ENCODE results near the gene ELOB. TPM values are rescaled to one million over a fixed set of nuclear protein-coding genes. Genes with fewer than 3 reads are reported as not detected.

ELOB gene
- total RNA-seq, 1 donor = 195 TPM

DNA sequence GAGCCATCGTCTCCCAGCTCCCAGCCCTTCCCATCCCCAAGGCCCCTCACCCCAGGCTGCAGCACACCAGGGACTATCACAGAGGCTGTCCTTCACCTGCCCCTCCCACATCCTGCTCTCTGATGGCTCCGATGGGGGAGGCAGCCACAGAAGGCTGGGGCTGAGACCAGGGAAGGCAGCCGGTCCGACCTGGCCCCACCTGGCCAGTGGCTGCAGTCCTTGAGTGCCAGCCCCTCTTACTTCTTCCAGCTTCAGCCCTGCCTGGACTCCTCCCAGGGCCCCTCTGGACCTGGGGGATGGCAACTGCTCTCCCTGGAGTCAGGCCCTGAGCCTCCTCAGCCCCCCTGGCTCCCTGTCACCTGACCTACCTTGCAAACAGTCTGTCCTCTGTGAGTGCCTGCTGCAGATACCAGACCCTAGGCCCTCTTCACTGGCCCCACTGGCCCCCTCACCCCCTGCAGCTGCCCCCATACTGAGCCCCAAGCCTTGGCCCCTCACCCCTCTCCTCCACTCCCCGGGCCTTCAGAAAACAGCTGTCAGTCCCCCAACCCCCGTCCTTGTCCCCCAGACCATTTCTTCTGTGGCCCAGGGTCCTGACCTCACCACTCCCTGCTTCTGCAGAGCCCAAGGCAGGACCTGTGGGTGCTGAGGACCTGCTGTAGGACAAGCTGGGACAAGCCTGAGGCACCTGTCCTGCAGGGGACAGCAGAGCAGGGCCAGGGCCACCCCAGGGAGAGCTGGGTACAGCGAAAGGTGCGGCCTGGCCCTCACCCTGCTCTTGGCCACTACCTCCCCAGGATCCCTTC, 37.3 kb downstream of the ELOB start:
- Histone ChIP-seq H4K20me1 (ENCODE audit: insufficient read depth, low read length) (no peaks in the 10 kb centered on the region), H3K79me2 (ENCODE audit: insufficient read depth, low read length) (no peaks in the 10 kb centered on the region), H3K27me3 (ENCODE audit: insufficient read depth, low read length) (peaks cover 10% of the 10 kb centered on the region), H3K27ac (ENCODE audit: low read depth, low read length) (no peak overlapping the region), H2AFZ (ENCODE audit: low read length) (no peak overlapping the region), H3K4me1 (ENCODE audit: insufficient read depth, low read length) (no peaks in the 10 kb centered on the region), H3K4me2 (ENCODE audit: insufficient read depth, low read length) (no peak overlapping the region), H3K4me3 (ENCODE audit: insufficient read depth, low read length) (no peak overlapping the region), H3K36me3 (ENCODE audit: insufficient read depth, low read length) (no peaks in the 10 kb centered on the region), H3K9me3 (ENCODE audit: low read depth, low read length) (no peaks in the 10 kb centered on the region)
- TF ChIP-seq, protein P1, sequence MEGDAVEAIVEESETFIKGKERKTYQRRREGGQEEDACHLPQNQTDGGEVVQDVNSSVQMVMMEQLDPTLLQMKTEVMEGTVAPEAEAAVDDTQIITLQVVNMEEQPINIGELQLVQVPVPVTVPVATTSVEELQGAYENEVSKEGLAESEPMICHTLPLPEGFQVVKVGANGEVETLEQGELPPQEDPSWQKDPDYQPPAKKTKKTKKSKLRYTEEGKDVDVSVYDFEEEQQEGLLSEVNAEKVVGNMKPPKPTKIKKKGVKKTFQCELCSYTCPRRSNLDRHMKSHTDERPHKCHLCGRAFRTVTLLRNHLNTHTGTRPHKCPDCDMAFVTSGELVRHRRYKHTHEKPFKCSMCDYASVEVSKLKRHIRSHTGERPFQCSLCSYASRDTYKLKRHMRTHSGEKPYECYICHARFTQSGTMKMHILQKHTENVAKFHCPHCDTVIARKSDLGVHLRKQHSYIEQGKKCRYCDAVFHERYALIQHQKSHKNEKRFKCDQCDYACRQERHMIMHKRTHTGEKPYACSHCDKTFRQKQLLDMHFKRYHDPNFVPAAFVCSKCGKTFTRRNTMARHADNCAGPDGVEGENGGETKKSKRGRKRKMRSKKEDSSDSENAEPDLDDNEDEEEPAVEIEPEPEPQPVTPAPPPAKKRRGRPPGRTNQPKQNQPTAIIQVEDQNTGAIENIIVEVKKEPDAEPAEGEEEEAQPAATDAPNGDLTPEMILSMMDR (IDR thresholded peaks at IDR 0.05; ENCODE audit: extremely low read depth, low read depth, low read length) = no peak
- DNase-seq (ENCODE audit: insufficient read length, low spot score, missing footprints) = peak; percentile 62

DNA sequence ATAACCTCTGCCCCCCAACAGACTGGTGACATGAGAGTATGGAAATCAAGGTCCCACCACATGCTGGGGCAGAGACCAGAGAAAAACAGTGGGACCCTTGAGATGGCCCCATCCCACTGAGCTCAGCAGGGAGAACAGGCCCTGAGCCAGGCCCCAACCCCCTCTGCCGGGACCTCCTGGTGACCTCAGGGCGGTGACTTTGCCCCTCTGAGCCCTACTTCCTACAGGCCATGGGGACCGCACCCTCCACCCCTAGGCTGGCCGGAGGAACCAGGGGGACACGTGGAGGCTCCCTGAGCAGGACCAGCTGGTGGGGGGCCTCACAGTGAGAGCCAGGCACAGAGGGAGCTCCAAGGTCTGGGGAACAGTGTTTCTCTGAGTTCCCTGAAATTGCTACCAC, 38.5 kb downstream of the ELOB start:
- no peak overlapping the region for H3K27ac ChIP-seq (ENCODE audit: low read depth, low read length)
- no peaks in the 10 kb centered on the region for H4K20me1 ChIP-seq (ENCODE audit: insufficient read depth, low read length)
- TF ChIP-seq, protein P1 (IDR thresholded peaks at IDR 0.05; ENCODE audit: extremely low read depth, low read depth, low read length) = no peak
- H3K4me1 ChIP-seq (ENCODE audit: insufficient read depth, low read length) = no peaks in the 10 kb centered on the region
- DNase-seq (ENCODE audit: insufficient read length, low spot score, missing footprints) = no peak
- peaks cover 10% of the 10 kb centered on the region for H3K27me3 ChIP-seq (ENCODE audit: insufficient read depth, low read length)
- no peak overlapping the region for H3K4me3 ChIP-seq (ENCODE audit: insufficient read depth, low read length)
- no peak overlapping the region for H2AFZ ChIP-seq (ENCODE audit: low read length)
- H3K79me2 ChIP-seq (ENCODE audit: insufficient read depth, low read length) = no peaks in the 10 kb centered on the region
- H3K9me3 ChIP-seq (ENCODE audit: low read depth, low read length) = no peaks in the 10 kb centered on the region
- H3K36me3 ChIP-seq (ENCODE audit: insufficient read depth, low read length) = no peaks in the 10 kb centered on the region
- H3K4me2 ChIP-seq (ENCODE audit: insufficient read depth, low read length) = no peak overlapping the region

DNA sequence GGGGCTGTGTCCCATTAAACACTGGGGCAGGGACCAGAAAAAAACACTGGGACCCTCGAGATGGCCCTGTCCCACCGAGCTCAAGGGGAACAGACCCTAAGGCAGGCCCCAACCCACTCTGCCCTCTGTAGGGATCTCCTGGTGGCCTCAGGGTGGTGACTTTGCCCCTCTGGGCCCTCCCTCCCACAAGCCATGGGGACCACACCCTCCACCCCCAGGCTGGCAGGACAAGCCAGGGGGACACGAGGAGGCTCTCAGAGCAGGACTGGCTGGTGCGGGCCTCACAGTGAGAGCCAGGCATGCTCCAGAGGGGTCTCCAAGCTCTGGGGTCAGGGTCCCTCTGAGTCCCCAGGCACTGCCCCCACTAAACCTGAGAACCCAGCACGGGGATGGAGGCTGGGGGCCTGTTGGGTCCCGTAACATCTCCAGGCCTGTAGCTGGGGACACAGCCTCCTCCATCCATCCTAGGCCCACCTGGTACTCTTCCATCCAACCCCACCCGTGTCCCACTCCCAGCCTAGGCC, 39.1 kb downstream of the ELOB start:
- no peak overlapping the region for H2AFZ ChIP-seq (ENCODE audit: low read length)
- TF ChIP-seq, protein P1 (IDR thresholded peaks at IDR 0.05; ENCODE audit: extremely low read depth, low read depth, low read length) = no peak
- DNase-seq (ENCODE audit: insufficient read length, low spot score, missing footprints) = peak; percentile 64
- no peaks in the 10 kb centered on the region for H3K4me1 ChIP-seq (ENCODE audit: insufficient read depth, low read length)
- no peak overlapping the region for H3K4me2 ChIP-seq (ENCODE audit: insufficient read depth, low read length)
- peaks cover 10% of the 10 kb centered on the region for H3K27me3 ChIP-seq (ENCODE audit: insufficient read depth, low read length)
- no peak overlapping the region for H3K4me3 ChIP-seq (ENCODE audit: insufficient read depth, low read length)
- H3K36me3 ChIP-seq (ENCODE audit: insufficient read depth, low read length) = no peaks in the 10 kb centered on the region
- H4K20me1 ChIP-seq (ENCODE audit: insufficient read depth, low read length) = no peaks in the 10 kb centered on the region
- no peaks in the 10 kb centered on the region for H3K79me2 ChIP-seq (ENCODE audit: insufficient read depth, low read length)
- no peaks in the 10 kb centered on the region for H3K9me3 ChIP-seq (ENCODE audit: low read depth, low read length)
- no peak overlapping the region for H3K27ac ChIP-seq (ENCODE audit: low read depth, low read length)

DNA sequence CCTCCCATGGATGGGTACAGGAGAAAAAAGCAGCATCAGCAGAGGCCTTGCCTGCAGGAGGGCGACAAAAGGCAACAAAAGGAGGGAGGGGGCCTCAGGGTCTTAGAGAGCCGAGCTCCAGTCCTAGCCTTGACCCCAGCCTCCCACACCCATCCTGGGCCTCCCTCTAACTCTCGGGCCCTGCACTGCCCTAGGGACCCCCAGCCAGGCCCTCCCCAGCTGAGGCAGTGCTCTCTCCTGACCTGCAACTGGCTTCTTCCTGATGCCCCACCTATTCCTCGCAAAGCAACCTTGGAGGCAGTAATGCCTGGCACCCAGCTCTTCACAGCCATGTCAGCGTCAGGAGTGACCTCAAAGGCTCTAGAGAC, 39.9 kb downstream of the ELOB start:
- Histone ChIP-seq H3K9me3 (ENCODE audit: low read depth, low read length) (no peaks in the 10 kb centered on the region), H3K4me1 (ENCODE audit: insufficient read depth, low read length) (no peaks in the 10 kb centered on the region), H2AFZ (ENCODE audit: low read length) (no peak overlapping the region), H3K27ac (ENCODE audit: low read depth, low read length) (no peak overlapping the region), H3K27me3 (ENCODE audit: insufficient read depth, low read length) (peaks cover 10% of the 10 kb centered on the region), H3K4me2 (ENCODE audit: insufficient read depth, low read length) (no peak overlapping the region), H3K79me2 (ENCODE audit: insufficient read depth, low read length) (no peaks in the 10 kb centered on the region), H4K20me1 (ENCODE audit: insufficient read depth, low read length) (no peaks in the 10 kb centered on the region), H3K4me3 (ENCODE audit: insufficient read depth, low read length) (no peak overlapping the region), H3K36me3 (ENCODE audit: insufficient read depth, low read length) (no peaks in the 10 kb centered on the region)
- peak; percentile 59 for DNase-seq (ENCODE audit: insufficient read length, low spot score, missing footprints)
- TF ChIP-seq, protein P1 (IDR thresholded peaks at IDR 0.05; ENCODE audit: extremely low read depth, low read depth, low read length) = no peak

All from osteoblast (primary cell).